SW 1271 (cell line): Measurements from ENCODE around the gene PPP6C.
"Not testable (repeated sequence)": the region's sequence is repeated elsewhere in the genome, so short reads cannot be mapped to it uniquely, and the experiment has no call there.

ENCODE experiments used
- DNase-seq, 2 experiments: peaks; one replicate each; lab custom pipeline; 2025; lab: John Stamatoyannopoulos, UW

The PPP6C gene

GRCh38 chr9:125181756-125182155, 7.8 kb downstream of the PPP6C start:
- DNase-seq: not testable (repeated sequence)

- DNase-seq: no peak
These were observed 8.7 kb downstream of the PPP6C start for GRCh38 chr9:125180876-125181275.

GRCh38 chr9:125179776-125180175, 9.8 kb downstream of the PPP6C start:
- DNase-seq: not testable (repeated sequence)

GRCh38 chr9:125177888-125178287, 11.7 kb downstream of the PPP6C start:
- DNase-seq: no peak

- DNase-seq: no peak
These were observed 13.0 kb downstream of the PPP6C start for GRCh38 chr9:125176636-125177035.

- no peak for DNase-seq
These were observed 17.4 kb downstream of the PPP6C start for GRCh38 chr9:125172031-125172755.

- DNase-seq: no peak
These were observed 19.7 kb downstream of the PPP6C start for GRCh38 chr9:125169895-125170294.

GRCh38 chr9:125166762-125167161, 22.8 kb downstream of the PPP6C start:
- no peak for DNase-seq

- DNase-seq: not testable (repeated sequence)
These were observed 26.7 kb downstream of the PPP6C start for GRCh38 chr9:125162891-125163290.

GRCh38 chr9:125161284-125161918, 28.2 kb downstream of the PPP6C start:
- DNase-seq: no peak

- no peak for DNase-seq
These were observed 28.9 kb downstream of the PPP6C start for GRCh38 chr9:125160750-125161149.

- no peak for DNase-seq
These were observed 33.1 kb downstream of the PPP6C start for GRCh38 chr9:125156551-125156950.

- DNase-seq: no peak
These were observed 35.8 kb downstream of the PPP6C start for GRCh38 chr9:125153712-125154367.

GRCh38 chr9:125151730-125152129, 37.9 kb downstream of the PPP6C start:
- no peak for DNase-seq

- DNase-seq: no peak
These were observed 39.0 kb downstream of the PPP6C start for GRCh38 chr9:125150349-125151245.

GRCh38 chr9:125147401-125147951, 42.1 kb downstream of the PPP6C start:
- no peak for DNase-seq

- no peak for DNase-seq
These were observed 43.4 kb downstream of the PPP6C start for GRCh38 chr9:125146247-125146646.

- DNase-seq: no peak
These were observed 44.2 kb downstream of the PPP6C start for GRCh38 chr9:125145425-125145824.

GRCh38 chr9:125143377-125144090, 46.1 kb downstream of the PPP6C start, which contains the start of gene SCAI:
TSS of gene SCAI (minus strand) at chr9:125143528. CDS start at chr9:125143437, 91 bp downstream.
- DNase-seq: peak; percentile 98 to 99

GRCh38 chr9:125142560-125143376, 46.8 kb downstream of the PPP6C start:
- no peak for DNase-seq
